ENCODE data around the gene IL1RAP.

The IL1RAP gene

DNA sequence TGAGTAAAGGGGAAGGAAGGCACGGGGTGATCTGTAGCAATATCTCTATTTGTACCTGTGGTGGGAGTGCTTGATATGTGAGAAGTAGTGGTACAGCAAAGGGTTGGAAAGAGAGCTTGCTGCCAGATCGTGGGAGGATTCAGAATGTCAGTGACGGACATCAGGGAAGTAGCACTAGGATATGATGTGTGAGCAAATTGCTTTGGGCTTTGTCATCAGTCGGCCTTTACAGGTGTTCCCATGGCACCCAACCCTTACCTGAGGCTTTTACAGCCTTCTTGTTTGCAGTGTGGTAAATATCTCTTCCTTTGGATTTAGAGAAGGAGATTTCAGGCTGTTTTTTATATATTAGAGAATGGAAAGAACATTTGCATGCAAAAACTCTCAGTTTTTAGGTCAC lies 29.8 kb downstream of the IL1RAP start:
- no peak for DNase-seq

DNA sequence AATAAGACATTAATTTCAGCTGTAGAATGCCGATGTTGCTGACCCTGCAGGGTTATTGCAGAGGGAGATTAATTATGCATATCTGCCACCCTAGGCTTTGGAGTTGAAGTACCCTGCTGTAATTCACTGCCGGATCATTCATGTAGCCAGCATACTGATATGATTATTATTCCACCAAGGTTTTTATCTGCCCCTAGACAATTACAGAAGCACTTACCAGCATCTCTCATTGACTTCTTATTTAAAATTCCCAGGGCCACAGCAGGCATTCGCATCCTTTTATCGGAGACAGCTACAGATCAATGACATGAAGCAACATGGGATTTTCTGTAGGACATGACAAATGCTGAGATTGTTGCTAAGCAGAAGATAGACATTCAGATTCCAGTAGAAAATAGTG lies 31.3 kb downstream of the IL1RAP start:
- DNase-seq = no peak

DNA sequence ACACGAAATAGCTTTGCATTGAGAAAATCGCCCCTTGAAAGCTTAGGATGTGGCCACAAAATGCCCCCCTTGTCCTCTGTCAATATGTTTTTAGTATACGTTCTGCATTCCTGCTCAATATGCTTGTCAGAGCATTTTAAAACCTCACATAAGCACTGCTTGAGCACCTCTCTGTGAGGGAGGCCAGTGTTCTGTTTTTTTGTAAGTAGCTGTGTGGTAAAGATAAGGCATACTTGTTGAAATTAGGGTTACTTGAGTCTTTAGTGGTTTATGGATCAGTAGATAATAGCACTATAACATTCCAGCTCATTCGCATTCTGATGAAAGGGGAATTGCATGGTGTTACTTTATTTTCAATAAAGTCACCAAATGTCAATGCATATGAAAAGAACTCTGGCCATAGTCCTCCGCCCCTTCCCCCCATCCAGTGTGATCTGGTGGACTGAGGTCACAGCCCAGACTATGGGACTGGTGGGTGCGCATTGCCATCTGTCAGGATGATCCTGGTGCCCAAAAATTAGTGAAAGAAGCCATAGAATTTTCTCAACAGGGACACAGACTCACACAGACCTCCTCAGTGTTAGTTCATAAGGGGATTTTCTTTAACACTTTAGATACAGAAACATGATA lies 33.1 kb downstream of the IL1RAP start:
- DNase-seq = no peak

DNA sequence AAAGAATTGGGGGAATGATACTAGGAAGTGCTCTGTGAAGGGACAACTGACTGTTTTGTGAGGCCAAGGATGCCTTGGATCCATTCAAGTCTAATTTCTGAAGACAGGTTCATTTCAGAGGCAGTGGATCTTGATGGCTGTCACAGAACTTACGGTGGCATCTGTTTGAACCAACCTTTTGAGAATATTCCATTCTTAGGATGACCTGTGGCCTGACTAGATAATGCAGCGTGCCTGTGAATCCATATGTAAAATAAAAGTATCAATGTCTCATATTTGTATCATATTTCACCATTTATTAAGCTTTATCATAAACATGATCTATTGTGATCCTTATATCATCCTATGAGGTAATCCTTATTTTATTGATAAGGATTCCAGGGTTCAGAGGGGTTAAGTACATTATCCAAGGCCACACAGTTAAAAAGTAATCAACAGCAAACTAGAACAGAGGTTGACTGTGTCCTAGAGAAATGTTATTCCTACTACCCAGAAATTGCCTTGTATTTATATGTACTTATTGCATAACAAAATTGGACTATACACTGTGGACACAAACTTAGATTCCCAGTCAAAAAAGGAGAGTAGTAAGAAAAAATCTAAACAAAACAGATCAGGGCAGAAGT lies 34.3 kb downstream of the IL1RAP start:
- no peak for DNase-seq

DNA sequence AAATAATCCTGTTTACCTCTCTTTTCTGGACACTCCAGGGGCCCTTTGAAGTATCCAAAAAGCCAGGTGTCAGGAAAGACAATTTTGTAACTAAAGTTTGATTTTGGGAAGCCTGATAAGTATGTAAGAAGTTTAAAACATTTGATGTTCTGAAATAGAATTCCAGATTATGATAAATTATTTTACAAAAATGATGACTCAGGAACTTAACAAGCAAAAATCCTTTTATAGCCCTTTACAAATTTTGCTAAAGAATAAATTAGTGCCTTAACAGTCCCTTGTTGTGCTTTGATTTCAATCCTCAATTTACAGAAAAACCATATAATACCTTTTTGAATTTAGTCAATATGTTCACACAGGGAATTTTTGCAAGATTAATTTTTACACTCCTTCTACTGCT lies 38.1 kb downstream of the IL1RAP start:
- DNase-seq = no peak

DNA sequence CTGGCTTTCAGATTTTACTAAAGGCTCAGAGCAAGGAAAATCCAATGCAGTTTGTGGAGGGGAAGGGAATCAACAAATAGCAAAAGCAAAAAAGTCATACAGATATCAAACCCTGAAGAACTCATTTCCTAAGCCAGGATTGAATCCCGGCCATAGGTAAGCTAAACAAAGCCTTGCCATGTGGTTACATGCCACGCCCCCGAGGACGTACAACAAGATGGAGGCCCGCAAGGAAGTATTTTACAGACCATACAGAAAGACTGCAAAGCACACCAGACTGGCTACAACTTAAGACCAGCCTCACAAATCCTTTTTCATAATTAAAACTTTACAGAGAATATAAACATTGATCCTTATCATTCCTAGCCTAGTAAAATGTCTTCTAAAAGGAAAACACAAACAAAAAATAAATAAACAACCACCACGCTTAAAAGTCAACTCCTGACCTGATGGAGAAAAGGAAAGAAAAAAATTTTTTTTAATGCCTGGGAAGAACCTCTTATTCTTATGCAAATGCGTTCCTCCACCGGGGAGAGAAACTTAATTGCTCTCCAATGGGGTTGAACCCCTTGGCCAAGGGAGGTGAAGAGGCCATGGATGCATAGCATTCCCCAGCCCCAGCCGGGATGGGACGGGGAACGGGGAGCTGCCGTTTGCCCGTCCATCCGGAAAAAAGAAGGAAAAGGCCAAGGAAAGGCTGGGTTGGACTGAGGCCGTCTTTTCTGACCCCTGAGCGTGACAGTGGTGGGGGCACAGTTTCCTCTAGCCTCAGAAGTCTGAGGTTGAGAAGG lies 39.3 kb downstream of the IL1RAP start:
- DNase-seq = no peak

DNA sequence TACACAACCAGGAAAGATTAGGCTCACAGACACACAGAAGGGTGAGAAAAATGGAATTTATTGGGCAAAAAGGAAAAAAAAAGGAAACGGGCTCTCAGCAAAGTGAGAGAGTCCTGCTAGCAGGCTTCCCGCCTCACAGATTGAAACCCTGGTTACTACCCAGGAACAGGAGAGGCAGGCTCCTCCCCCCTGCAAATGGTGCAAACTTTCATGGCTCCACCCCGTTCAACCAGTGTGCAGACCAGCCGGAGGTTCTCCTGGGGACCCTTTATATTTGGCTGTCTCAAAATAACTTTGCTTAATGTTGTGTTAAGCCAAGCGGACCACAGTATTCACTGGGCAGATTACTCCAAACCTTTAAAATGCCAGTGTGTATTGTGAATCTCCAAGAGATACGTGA lies 40.3 kb downstream of the IL1RAP start:
- no peak for DNase-seq

DNA sequence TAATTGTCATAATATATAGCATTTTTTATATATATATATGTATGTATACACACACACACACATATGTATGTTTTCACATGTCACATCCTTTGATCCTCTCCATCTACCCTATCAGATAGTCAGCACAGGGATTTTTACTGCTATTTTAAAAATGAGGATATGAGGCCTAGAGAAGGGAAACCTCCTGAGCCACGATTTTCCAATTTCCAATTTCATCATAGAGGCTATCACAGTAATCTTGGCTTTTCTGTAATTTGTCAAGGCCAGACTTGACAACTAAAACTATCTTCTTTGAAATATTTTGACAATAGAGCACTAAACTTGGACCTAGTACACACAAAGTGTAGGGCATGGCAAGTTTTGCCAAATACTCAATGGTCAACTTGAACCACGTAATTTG lies 42.5 kb downstream of the IL1RAP start:
- DNase-seq = no peak

DNA sequence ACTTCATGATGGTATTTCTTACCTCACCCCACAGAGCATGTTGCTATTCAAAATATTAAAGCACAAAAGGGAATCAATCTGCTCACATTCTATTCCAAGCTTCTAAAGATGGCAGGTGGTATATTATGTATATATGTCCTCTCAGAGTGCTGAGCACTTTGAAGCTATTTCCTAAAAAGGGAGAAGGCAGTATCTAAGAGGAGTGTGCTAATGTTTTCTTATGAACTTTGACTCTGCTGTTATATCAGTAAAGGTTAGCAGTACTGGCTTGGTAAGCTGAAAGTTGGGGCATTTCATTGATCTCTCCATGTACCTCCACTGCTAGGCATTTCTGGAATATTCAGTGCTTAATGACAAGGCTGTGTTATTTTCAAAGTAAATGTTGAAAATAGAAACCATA lies 43.4 kb downstream of the IL1RAP start:
- no peak for DNase-seq

DNA sequence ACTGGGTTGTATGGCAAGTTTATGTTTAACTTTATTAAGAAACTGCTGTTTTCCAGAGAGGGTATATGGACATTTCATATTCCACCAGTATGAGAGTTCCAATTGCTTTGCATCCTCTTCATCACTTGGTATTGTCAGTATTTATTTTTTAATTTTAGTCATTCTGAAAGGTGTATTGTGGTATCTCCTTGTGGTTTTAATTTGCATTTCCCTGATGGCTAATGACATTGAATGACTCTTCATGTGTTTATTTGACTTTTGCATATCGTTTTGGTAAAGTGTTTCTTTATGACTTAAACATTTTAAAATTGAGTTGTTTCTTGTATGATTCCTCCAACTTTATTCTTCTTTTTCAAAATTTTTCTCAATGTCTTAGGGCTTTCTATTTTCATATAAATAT lies 44.4 kb downstream of the IL1RAP start:
- DNase-seq = no peak

DNA sequence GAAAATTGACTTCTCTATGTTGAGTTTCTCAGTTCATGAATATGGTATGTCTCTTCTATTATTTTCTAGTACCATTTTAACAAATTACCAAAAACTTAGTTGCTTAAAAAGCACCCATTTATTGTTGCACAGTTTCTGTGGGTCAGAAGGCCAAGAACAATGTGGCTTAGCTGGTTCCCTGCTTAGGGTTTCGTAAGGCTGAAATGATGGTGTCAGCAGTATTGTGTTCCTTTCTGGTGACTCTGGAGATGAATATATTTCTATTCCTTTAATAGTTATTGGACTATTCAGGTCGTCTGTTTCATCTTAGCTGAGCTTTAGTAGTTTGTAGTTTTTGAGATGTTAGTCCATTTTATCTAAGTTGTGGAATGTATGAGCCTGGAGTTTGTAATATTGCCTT lies 44.9 kb downstream of the IL1RAP start:
- no peak for DNase-seq

DNA sequence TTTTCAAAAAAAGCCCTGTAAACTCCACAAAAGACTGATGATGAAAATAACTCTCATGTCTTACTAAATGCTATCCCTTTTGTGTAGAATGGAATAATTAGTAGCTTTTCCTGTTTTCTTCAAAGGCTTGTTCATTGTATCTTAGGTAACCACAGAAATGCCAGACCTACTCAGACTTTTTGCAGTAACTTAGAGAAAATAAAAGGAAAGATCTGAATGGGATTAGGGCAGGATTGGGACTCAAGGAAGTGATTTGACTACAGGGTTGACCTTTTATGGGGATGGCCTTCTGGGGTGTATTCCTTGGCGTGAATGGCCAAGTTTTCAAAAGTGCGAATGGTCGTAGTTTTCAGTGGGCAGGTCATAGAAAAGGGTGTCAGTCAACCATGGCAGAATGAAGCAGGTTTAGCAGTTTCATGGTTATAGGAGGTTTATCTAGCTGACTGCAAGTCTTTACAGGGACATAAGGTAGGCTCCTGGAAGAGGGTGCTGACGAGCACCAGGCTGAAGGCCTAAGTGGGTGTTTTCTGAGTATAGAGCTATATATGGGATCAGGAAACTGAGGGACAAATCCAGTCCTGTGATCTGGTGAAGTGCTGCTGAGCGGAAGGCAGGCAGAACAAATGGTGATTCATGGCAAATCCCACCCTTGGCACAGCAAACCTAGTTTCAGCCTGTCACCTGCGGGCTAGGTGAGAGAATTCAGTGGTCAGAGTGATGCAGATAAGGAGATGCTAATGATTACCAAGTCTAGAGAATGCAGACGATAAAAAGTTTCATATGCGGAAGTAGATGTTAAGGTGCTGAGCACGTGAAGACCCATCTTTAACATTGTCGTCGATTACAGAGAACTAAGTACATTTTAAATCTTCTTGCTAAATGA lies 46.4 kb downstream of the IL1RAP start:
- DNase-seq = no peak

DNA sequence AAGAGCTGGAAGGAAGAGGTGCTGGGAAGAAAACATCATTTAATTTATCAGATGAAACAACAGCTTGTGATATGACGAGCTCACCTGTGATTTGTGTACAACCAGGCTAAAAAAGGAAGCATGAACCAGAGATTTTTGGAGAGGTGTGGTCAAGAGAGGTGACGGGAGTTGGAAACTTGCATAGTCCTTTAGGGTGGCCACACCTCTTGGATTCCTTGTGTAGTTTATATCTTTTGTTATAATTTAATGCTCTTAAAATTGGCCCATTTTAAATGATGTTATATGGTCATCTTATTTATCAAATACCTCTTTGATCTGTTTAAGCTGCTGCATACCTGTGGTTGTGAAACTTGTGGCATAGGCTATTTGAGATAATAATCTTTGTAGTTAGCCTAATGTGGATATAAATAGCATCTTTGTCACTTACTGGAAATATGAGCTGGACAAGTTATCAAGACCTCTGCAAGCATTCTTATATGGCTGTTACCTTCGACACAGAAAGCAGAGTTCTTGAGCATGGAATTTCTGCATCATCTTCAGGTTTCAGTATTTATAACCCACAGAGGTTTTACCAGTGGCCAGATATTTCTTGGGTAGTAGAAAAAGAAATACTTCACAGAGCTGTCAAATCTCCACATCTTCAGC lies 49.1 kb downstream of the IL1RAP start:
- DNase-seq = no peak

DNA sequence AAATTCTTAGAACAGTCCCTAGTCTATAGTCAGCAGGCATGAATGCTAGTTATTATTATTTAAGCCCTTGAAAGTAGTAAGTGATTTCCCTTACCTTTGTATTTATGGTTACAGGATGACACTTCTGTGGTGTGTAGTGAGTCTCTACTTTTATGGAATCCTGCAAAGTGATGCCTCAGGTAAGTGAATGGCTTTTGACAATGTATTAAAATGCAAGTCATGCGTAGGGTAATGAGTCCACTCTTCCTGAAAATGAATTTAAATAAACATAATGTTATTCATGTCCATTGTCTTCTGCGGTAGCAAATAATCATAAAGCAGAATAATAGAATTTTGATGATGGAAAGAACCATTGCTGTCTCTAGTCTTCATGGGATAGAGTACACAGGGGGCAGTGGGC lies 50.3 kb downstream of the IL1RAP start:
- DNase-seq = no peak

DNA sequence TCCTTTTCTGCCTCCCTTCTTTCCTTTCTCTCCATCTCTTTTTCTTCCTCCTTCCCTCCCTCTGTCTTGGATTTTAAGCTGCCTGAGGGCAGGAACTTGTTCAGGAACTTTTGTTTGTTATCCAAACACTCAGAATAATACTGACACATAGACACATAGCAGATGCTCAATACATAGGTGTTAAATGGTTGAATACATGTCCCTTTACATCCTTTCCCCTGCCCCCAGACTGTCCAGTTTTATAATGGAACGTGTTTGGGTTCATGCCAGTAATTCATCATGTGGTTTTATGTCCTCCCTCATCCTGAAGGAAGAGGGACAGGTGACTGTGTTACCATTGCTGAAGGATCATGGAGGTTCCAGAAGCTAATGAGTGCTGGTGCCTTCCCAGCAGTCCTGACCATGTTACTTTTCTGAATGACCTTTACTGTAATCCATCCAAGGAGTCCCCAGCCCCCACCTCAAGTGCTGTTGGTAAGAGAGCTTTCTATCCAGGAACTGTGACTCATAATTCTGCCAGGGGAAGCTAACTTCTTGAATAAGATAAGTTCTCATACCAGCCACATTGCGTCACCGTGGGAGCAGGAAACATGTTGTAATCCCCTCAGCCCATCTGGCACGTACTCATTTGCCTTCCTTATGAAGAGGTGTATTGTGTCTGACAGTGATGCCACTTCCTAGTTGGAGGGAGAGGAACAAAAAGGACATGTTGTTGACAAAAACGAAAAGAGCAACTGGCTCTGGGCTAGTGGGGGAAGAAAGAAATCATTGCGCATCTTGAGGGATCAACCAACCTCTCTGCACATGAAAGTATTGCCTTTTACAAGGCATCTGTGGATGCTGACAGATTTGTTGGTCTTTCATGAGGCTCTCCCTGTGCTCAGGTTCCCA lies 52.4 kb downstream of the IL1RAP start:
- DNase-seq = peak; percentile 75

DNA sequence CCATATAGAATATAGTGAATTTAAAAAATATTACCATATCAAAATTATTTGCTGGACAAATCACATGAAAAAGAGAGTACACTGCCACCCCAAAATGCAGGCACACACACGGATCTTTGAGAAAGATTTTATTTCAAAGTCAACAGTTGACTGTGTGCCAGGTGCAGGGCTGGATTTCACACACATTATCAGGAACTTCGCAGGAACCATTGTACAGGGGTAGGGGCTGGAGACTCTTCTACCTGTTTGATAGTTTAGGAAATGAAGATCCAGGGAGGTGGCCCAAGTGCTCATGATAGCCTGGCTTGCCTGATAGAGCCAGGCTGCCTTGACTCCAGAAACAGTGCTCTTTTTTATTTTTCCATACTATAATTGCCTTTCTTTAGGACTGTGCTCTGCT lies 54.2 kb downstream of the IL1RAP start:
- DNase-seq = no peak

DNA sequence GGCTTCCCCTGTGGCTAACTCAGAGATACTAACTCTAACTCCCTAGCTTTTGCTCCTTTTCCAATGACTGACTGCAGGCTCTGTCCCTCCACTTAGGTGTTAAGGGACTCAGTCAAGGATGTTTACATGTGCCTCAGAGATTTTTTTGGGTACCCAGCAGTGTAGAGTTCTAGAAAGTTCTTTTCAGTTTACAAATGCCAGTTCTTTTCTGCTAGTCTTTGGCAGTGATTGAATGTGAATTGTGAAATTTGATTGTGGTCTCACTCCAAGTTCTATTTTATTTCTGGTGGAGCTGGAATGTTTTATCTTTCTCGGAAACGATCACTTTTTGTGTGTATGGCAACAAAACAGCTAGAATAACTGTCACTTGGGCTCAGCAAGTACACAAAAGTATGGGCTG lies 60.6 kb downstream of the IL1RAP start:
- DNase-seq = no peak

DNA sequence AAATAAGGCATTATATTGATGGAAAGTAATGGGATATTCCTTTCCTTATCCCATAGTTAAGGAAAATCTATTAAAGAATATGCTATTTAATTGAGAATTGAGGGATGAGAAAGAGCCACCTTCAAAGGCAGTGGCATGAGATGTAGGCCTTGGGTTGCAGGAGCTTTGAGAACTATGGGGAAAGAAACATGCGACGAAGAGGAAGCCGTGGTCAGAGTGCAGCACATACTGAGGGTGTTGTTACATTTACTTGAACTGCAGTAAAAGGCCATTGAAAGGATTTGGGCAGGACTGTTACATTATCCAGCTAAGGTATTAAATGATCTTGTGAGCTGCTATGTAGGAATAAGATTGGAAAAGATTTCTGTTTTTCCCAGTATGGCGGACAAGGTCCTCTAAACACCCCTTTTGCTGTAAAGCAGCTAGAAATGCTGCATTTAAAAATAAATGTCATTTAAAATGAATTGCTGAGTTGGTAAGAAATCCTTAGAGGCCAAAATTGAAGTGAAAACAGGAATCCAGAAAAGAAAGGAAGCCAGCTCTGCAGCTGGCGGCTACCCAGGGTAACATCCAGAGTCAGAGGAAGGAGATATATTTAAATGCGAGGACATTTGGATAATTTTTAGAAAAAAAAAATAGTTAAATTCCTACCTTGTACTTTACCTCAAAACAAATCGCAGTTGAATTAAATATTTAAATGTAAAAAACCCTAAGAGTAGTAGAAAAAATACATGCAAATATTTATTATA lies 61.7 kb downstream of the IL1RAP start:
- no peak for DNase-seq

DNA sequence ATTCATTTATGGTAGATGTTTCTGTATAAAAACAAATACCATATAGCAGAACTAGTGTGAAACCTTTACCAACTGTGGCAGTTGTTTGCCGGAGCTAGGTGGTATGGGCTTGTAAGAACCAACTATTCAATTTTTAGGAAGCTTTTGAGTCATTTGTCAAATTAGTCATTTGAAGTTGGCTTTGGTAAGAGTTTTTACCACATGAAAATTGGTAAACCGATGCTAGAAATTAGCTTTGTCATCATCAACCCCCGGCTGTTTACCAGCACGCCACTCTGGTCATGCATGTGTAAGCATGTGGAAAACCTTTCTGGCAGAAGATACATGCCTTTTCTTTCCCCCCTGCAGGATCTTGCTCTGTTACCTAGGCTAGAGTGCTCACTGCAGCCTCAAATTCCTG lies 63.3 kb downstream of the IL1RAP start:
- DNase-seq = no peak

DNA sequence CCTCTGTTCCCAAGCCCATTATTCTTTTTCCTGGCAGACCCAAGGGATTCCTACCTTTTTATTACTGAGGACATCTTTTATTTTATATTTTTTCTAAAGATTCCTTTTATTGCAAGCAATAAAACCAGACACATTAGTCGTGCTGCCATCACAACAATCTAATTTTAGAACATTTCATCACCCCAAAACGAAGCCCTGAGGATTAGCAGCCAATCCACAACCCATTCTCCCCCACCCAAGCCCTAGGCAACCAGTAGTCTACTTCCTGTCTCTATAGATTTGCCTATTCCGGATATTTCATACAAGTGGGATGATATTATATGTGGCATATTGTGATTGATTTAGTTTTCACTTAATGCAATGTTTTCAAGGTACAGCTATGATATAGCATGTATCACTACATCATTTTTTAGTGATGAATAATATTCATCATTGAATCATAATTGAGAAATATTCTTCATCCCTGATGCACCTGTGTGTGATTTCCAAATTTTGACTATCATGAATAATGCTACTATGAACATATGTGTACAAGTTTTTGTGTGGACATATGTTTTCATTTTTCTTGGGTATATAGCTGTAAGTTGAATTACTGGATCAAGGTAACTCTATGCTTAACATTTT lies 65.7 kb downstream of the IL1RAP start:
- no peak for DNase-seq

DNA sequence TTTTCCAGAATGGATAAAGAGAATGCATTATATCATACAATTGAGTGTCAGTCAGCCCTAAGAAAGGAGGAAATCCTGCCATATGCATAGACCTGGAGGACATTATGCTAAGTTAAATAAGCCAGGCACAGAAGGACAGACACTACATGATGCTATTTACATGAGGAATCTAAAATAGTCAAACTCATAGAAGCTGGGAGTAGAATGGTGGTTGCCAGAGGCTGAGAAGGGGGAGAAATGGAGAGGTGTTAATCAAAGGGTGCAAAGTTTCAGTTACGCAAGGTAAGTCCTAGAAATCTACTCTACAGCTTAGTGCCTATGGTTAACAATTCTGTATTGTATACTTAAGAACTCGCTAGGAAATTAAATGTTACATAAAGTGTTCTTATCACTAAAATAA lies 66.5 kb downstream of the IL1RAP start:
- DNase-seq = no peak
